Measurements from ENCODE around the gene SGSM2. TPM values are rescaled to one million over a fixed set of nuclear protein-coding genes. Genes with fewer than 3 reads are reported as not detected.

The SGSM2 gene
- total RNA-seq, 1 experiment from 2014 or later = 62.0 TPM

GRCh38 chr17:2351269-2351668, 14.0 kb downstream of the SGSM2 start:
- TF ChIP-seq EZH2 (IDR thresholded peaks at IDR 0.05; ENCODE audit: low read depth) = no peak
- TF ChIP-seq CTCF (conservative IDR thresholded peaks at IDR 0.05) = no peak
- ChIA-PET POLR2A (ENCODE audit: unreplicated experiment) (no interaction called here), CTCF (no interaction called here)

GRCh38 chr17:2354311-2354710, 17.0 kb downstream of the SGSM2 start:
- H2AFZ ChIP-seq = no peak overlapping the region
- H3K27me3 ChIP-seq (ENCODE audit: insufficient read depth, low read depth) = no peaks in the 10 kb centered on the region
- H3K79me2 ChIP-seq (ENCODE audit: low read depth) = 0 out of 2 replicates have a peak, but pooled peaks cover 4% of the 10 kb centered on the region
- intact Hi-C loops (cut with micrococcal nuclease; ENCODE audit: unreplicated experiment) = no loop called here
- ChIA-PET CTCF (no interaction called here), POLR2A (ENCODE audit: unreplicated experiment) (no interaction called here)
- no peak overlapping the region for H3K27ac ChIP-seq
- H3K9me2 ChIP-seq (ENCODE audit: insufficient read depth) = no peaks in the 10 kb centered on the region
- no peaks in the 10 kb centered on the region for H3K9me3 ChIP-seq (ENCODE audit: insufficient read depth, low read depth)
- TF ChIP-seq EZH2 (IDR thresholded peaks at IDR 0.05; ENCODE audit: low read depth) (no peak), CTCF (conservative IDR thresholded peaks at IDR 0.05) (no peak)
- peaks cover 38% of the 10 kb centered on the region for H3F3A ChIP-seq (ENCODE audit: insufficient read depth, low read depth)
- no peak overlapping the region for H3K4me2 ChIP-seq
- BruUV-seq (replicated peaks) = no TSS peak
- peaks cover 3% of the 10 kb centered on the region; the same call in 1 of the 2 replicates for H4K20me1 ChIP-seq (ENCODE audit: insufficient read depth)
- no peak for DNase-seq
- H3K4me3 ChIP-seq = no peak overlapping the region
- peaks cover 26% of the 10 kb centered on the region for H3K4me1 ChIP-seq (replicated peaks; ENCODE audit: insufficient read depth)
- H3K36me3 ChIP-seq (ENCODE audit: low read depth) = no peaks in the 10 kb centered on the region

More at GRCh38 chr17:2351269-2351668, 14.0 kb downstream of the SGSM2 start:
- Histone ChIP-seq H3K27ac (no peak overlapping the region), H3K36me3 (ENCODE audit: low read depth) (no peaks in the 10 kb centered on the region), H3F3A (ENCODE audit: insufficient read depth, low read depth) (peaks cover 46% of the 10 kb centered on the region), H3K9me3 (ENCODE audit: insufficient read depth, low read depth) (no peaks in the 10 kb centered on the region), H3K4me2 (no peak overlapping the region), H2AFZ (no peak overlapping the region), H3K79me2 (ENCODE audit: low read depth) (0 out of 2 replicates have a peak, but pooled peaks cover 4% of the 10 kb centered on the region), H3K9me2 (ENCODE audit: insufficient read depth) (no peaks in the 10 kb centered on the region), H4K20me1 (ENCODE audit: insufficient read depth) (no peaks in the 10 kb centered on the region; the same call in 1 of the 2 replicates), H3K4me1 (replicated peaks; ENCODE audit: insufficient read depth) (peaks cover 32% of the 10 kb centered on the region), H3K27me3 (ENCODE audit: insufficient read depth, low read depth) (no peaks in the 10 kb centered on the region), H3K4me3 (no peak overlapping the region)
- no TSS peak for BruUV-seq (replicated peaks)
- DNase-seq = no peak
- intact Hi-C loops (cut with micrococcal nuclease; ENCODE audit: unreplicated experiment) = no loop called here

- no peak for DNase-seq
- peaks cover 50% of the 10 kb centered on the region for H3F3A ChIP-seq (ENCODE audit: insufficient read depth, low read depth)
- intact Hi-C loops (cut with micrococcal nuclease; ENCODE audit: unreplicated experiment) = loop anchor here (5.0 kb wide), 2 partner anchors 255 to 305 kb away; no protein-coding TSS in a partner anchor
- H3K79me2 ChIP-seq (ENCODE audit: low read depth) = 0 out of 2 replicates have a peak, but pooled peaks cover 4% of the 10 kb centered on the region
- no peaks in the 10 kb centered on the region for H3K27me3 ChIP-seq (ENCODE audit: insufficient read depth, low read depth)
- no peak for TF ChIP-seq EZH2 (IDR thresholded peaks at IDR 0.05; ENCODE audit: low read depth)
- TF ChIP-seq CTCF (conservative IDR thresholded peaks at IDR 0.05) = no peak
- H3K4me2 ChIP-seq = no peak overlapping the region
- CTCF ChIA-PET = interaction anchor here (0.7 kb wide), 1 partner anchor 21 kb away, joined by 3 read pairs; no protein-coding TSS in a partner anchor
- no peaks in the 10 kb centered on the region for H3K36me3 ChIP-seq (ENCODE audit: low read depth)
- no peak overlapping the region for H3K4me3 ChIP-seq
- POLR2A ChIA-PET (ENCODE audit: unreplicated experiment) = no interaction called here
- H4K20me1 ChIP-seq (ENCODE audit: insufficient read depth) = peaks cover 3% of the 10 kb centered on the region; the same call in 1 of the 2 replicates
- no peak overlapping the region for H3K27ac ChIP-seq
- no TSS peak for BruUV-seq (replicated peaks)
- peaks cover 50% of the 10 kb centered on the region for H3K4me1 ChIP-seq (replicated peaks; ENCODE audit: insufficient read depth)
- no peaks in the 10 kb centered on the region for H3K9me2 ChIP-seq (ENCODE audit: insufficient read depth)
- H3K9me3 ChIP-seq (ENCODE audit: insufficient read depth, low read depth) = no peaks in the 10 kb centered on the region
- H2AFZ ChIP-seq = no peak overlapping the region
These were observed 19.9 kb downstream of the SGSM2 start for GRCh38 chr17:2357237-2357636.
